T-helper 1 cell treated with Interleukin-12 subunit alpha and Interleukin-12 subunit beta and Interleukin-4 antibody, amounts not matched to agents 30 μg/mL and 1 μg/mL, for 36 hours (primary cell): Measurements from ENCODE around the gene MAPK13.
"Not testable (repeated sequence)": the region's sequence is repeated elsewhere in the genome, so short reads cannot be mapped to it uniquely, and the experiment has no call there.

Experiments
- H3K27ac Mint-ChIP-seq: one replicate; pipeline ENCODE4 v1.8.0; 2021; ENCODE audit warnings: mild to moderate bottlenecking, mixed read lengths
- H3K27me3 Mint-ChIP-seq: one replicate; pipeline ENCODE4 v1.8.0; 2021; ENCODE audit warnings: low read depth, mixed read lengths
- H3K36me3 Mint-ChIP-seq: one replicate; pipeline ENCODE4 v1.8.0; 2021; ENCODE audit warnings: low read depth, mixed read lengths
- H3K4me1 Mint-ChIP-seq: one replicate; pipeline ENCODE4 v1.8.0; 2021; ENCODE audit warnings: low read depth, mixed read lengths
- H3K4me3 Mint-ChIP-seq: one replicate; pipeline ENCODE4 v1.8.0; 2021; ENCODE audit warnings: mild to moderate bottlenecking, moderate library complexity, mixed read lengths
- H3K9me3 Mint-ChIP-seq: one replicate; pipeline ENCODE4 v1.8.0; 2021; ENCODE audit warnings: mixed read lengths

Gene MAPK13

GRCh38 chr6:36120018-36120417 lies 10.3 kb upstream of the MAPK13 start:
- Mint-ChIP-seq H3K9me3 (no peaks in the 10 kb centered on the region), H3K27me3 (no peaks in the 10 kb centered on the region), H3K4me1 (peaks cover 78% of the 10 kb centered on the region), H3K36me3 (peaks cover 25% of the 10 kb centered on the region), H3K27ac (peak overlapping the region; percentile 99), H3K4me3 (peak overlapping the region; percentile 19)

- Mint-ChIP-seq H3K36me3 (peaks cover 24% of the 10 kb centered on the region), H3K27me3 (no peaks in the 10 kb centered on the region), H3K9me3 (no peaks in the 10 kb centered on the region), H3K4me1 (peaks cover 74% of the 10 kb centered on the region), H3K27ac (peak overlapping the region; percentile 99), H3K4me3 (peak overlapping the region; percentile 83)
Observed at GRCh38 chr6:36120539-36120938, 9.8 kb upstream of the MAPK13 start.

GRCh38 chr6:36120979-36121786 lies 9.1 kb upstream of the MAPK13 start:
- Mint-ChIP-seq H3K4me1 (peaks cover 75% of the 10 kb centered on the region), H3K27ac (peak overlapping the region; percentile 99), H3K36me3 (peaks cover 22% of the 10 kb centered on the region), H3K4me3 (peak overlapping the region; percentile 83), H3K9me3 (no peaks in the 10 kb centered on the region), H3K27me3 (no peaks in the 10 kb centered on the region)

GRCh38 chr6:36121787-36122494 lies 8.4 kb upstream of the MAPK13 start:
- peaks cover 77% of the 10 kb centered on the region for H3K4me1 Mint-ChIP-seq
- no peaks in the 10 kb centered on the region for H3K9me3 Mint-ChIP-seq
- H3K36me3 Mint-ChIP-seq = peaks cover 17% of the 10 kb centered on the region

GRCh38 chr6:36122495-36123269 lies 7.6 kb upstream of the MAPK13 start:
- H3K9me3 Mint-ChIP-seq = no peaks in the 10 kb centered on the region
- H3K27ac Mint-ChIP-seq = peak overlapping the region; percentile 69
- no peak overlapping the region for H3K4me3 Mint-ChIP-seq
- peaks cover 73% of the 10 kb centered on the region for H3K4me1 Mint-ChIP-seq
- no peaks in the 10 kb centered on the region for H3K27me3 Mint-ChIP-seq
- peaks cover 11% of the 10 kb centered on the region for H3K36me3 Mint-ChIP-seq

More at GRCh38 chr6:36121787-36122494, 8.4 kb upstream of the MAPK13 start:
- H3K27ac Mint-ChIP-seq = peak overlapping the region; percentile 99
- no peak overlapping the region for H3K4me3 Mint-ChIP-seq
- no peaks in the 10 kb centered on the region for H3K27me3 Mint-ChIP-seq

GRCh38 chr6:36123270-36124139 lies 6.8 kb upstream of the MAPK13 start:
- H3K4me1 Mint-ChIP-seq = peaks cover 64% of the 10 kb centered on the region
- H3K27me3 Mint-ChIP-seq = no peaks in the 10 kb centered on the region
- H3K36me3 Mint-ChIP-seq = peaks cover 5% of the 10 kb centered on the region
- H3K4me3 Mint-ChIP-seq = peak overlapping the region; percentile 51
- no peaks in the 10 kb centered on the region for H3K9me3 Mint-ChIP-seq
- H3K27ac Mint-ChIP-seq = peak overlapping the region; percentile 69

- not testable (repeated sequence) for H3K27ac Mint-ChIP-seq, H3K9me3 Mint-ChIP-seq, H3K36me3 Mint-ChIP-seq, H3K27me3 Mint-ChIP-seq, H3K4me3 Mint-ChIP-seq
- peaks cover 56% of the 10 kb centered on the region for H3K4me1 Mint-ChIP-seq
Observed at GRCh38 chr6:36124346-36124745, 6.0 kb upstream of the MAPK13 start.

GRCh38 chr6:36124881-36125280 lies 5.4 kb upstream of the MAPK13 start:
- H3K9me3 Mint-ChIP-seq = no peaks in the 10 kb centered on the region
- peak overlapping the region; percentile 21 for H3K27ac Mint-ChIP-seq
- H3K27me3 Mint-ChIP-seq = no peaks in the 10 kb centered on the region
- peaks cover 53% of the 10 kb centered on the region for H3K4me1 Mint-ChIP-seq
- no peaks in the 10 kb centered on the region for H3K36me3 Mint-ChIP-seq
- H3K4me3 Mint-ChIP-seq = no peak overlapping the region

- no peaks in the 10 kb centered on the region for H3K9me3 Mint-ChIP-seq
- no peak overlapping the region for H3K4me3 Mint-ChIP-seq
- peaks cover 47% of the 10 kb centered on the region for H3K4me1 Mint-ChIP-seq
- no peaks in the 10 kb centered on the region for H3K36me3 Mint-ChIP-seq
- H3K27me3 Mint-ChIP-seq = no peaks in the 10 kb centered on the region
- no peak overlapping the region for H3K27ac Mint-ChIP-seq
Observed at GRCh38 chr6:36125575-36125974, 4.7 kb upstream of the MAPK13 start.

GRCh38 chr6:36126121-36126520 lies 4.2 kb upstream of the MAPK13 start:
- Mint-ChIP-seq H3K4me1 (peaks cover 44% of the 10 kb centered on the region), H3K4me3 (no peak overlapping the region), H3K9me3 (no peaks in the 10 kb centered on the region), H3K36me3 (no peaks in the 10 kb centered on the region), H3K27me3 (no peaks in the 10 kb centered on the region), H3K27ac (no peak overlapping the region)

GRCh38 chr6:36126553-36127458 lies 3.5 kb upstream of the MAPK13 start:
- peak overlapping the region; percentile 11 for H3K27ac Mint-ChIP-seq
- H3K4me3 Mint-ChIP-seq = no peak overlapping the region
- no peaks in the 10 kb centered on the region for H3K9me3 Mint-ChIP-seq
- peaks cover 42% of the 10 kb centered on the region for H3K4me1 Mint-ChIP-seq
- H3K27me3 Mint-ChIP-seq = no peaks in the 10 kb centered on the region
- no peaks in the 10 kb centered on the region for H3K36me3 Mint-ChIP-seq

- Mint-ChIP-seq H3K27ac (no peak overlapping the region), H3K27me3 (no peaks in the 10 kb centered on the region), H3K4me1 (peaks cover 42% of the 10 kb centered on the region), H3K36me3 (peaks cover under 1% of the 10 kb centered on the region), H3K4me3 (no peak overlapping the region), H3K9me3 (no peaks in the 10 kb centered on the region)
Observed at GRCh38 chr6:36127462-36128016, 2.8 kb upstream of the MAPK13 start.

GRCh38 chr6:36128073-36128472 lies 2.2 kb upstream of the MAPK13 start:
- H3K4me1 Mint-ChIP-seq = peaks cover 44% of the 10 kb centered on the region
- peaks cover 5% of the 10 kb centered on the region for H3K36me3 Mint-ChIP-seq
- no peak overlapping the region for H3K4me3 Mint-ChIP-seq
- H3K27ac Mint-ChIP-seq = no peak overlapping the region
- H3K9me3 Mint-ChIP-seq = no peaks in the 10 kb centered on the region
- no peaks in the 10 kb centered on the region for H3K27me3 Mint-ChIP-seq
